LNCAP (cell line): ENCODE data around the gene USO1.

Experiments
- TF ChIP-seq, protein P1 (sequence below): fragments of 450-650 bp; IDR thresholded peaks from 2 replicates; pipeline ENCODE4 v1.5.1; 2017; ENCODE audit warnings: mild to moderate bottlenecking

USO1 gene

DNA sequence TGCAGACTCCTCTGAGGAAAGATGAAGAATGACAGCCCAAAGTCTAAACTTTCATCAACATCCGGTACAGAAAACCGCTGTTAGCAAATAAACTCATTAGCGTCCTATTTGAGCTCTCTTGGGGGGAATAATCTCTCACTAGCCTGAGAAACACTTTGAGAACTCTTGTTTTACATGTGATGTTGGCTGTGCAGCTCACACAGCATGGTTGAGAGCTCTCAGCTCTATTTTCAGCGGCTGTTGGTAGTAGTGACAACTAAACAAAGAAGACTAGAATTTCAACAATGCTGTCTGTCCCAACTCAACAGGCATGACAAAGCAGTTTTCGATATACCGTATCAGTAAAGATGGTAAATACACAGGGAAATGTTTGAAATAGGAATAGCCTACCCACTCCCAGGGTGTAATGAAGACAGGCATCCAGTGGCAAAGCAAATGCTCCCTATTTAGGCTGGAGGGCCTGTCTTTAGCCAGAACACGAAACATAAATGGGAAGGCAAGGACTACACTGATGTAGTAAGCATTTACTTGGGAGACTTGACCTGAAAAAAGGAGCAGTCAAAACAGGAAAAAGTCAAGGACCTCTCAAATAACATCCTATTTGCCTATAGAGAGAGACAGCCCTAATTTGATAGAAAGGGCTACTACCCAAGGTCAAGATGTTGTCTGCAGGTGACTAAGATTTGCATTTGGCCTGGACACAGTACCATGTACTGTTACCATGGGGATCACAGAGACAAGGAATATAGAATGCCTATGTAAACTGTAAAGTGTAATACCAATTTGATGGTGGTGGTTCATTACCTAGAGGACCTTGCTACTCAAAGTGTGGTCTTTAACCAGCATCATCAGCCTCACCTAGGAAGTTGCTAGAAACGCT, 117.5 kb downstream of the USO1 start:
- TF ChIP-seq, protein P1, sequence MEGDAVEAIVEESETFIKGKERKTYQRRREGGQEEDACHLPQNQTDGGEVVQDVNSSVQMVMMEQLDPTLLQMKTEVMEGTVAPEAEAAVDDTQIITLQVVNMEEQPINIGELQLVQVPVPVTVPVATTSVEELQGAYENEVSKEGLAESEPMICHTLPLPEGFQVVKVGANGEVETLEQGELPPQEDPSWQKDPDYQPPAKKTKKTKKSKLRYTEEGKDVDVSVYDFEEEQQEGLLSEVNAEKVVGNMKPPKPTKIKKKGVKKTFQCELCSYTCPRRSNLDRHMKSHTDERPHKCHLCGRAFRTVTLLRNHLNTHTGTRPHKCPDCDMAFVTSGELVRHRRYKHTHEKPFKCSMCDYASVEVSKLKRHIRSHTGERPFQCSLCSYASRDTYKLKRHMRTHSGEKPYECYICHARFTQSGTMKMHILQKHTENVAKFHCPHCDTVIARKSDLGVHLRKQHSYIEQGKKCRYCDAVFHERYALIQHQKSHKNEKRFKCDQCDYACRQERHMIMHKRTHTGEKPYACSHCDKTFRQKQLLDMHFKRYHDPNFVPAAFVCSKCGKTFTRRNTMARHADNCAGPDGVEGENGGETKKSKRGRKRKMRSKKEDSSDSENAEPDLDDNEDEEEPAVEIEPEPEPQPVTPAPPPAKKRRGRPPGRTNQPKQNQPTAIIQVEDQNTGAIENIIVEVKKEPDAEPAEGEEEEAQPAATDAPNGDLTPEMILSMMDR = no peak

- TF ChIP-seq, protein P1 = no peak
Observed at GRCh38 chr4:75843596-75843995, 119.2 kb downstream of the USO1 start.

DNA sequence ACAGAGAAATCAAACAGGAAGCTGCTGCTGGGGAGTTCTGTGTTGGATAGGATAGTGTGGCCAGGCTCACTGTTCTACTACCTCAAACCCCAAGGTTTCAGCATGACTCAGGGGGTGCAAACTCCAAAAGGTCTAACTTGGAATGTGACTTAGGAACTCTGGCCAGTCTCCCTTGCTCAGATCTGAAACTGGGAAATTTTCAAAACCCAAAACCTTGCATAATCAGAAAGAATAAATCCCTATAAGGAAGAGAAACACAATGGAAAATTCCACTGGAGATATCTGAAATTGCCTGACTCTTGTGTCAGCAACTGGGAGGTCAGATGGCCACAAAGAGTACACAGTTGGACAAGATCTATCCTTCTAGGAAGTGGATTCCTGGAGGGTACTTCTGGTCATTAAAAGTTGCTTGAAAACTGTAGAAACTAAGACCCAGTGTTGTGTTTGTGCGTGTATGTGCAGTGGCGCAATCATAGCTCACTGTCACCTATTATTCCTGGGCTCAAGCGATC, 119.8 kb downstream of the USO1 start:
- TF ChIP-seq, protein P1 = no peak

DNA sequence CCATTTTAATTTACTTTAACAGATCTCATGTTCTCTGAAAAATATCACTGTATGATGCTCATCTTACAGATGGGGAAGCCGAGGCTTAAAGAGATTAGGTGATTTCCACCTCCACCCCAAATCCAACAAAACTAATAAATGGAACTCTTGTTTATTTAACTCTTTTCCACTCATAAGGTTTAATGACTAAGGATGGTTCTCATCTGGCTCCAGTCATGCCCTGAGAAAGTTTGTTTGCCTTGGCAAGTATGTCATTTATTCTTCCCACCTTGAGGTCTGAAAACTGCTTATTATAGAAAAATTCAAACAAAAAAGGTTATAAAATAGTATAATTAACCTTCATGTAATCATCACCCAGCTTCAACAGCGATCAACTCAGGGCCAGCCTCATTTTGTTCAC, 121.6 kb downstream of the USO1 start:
- TF ChIP-seq, protein P1 = no peak

GRCh38 chr4:75848171-75848760, 123.9 kb downstream of the USO1 start:
- TF ChIP-seq, protein P1 = peak; percentile 68

DNA sequence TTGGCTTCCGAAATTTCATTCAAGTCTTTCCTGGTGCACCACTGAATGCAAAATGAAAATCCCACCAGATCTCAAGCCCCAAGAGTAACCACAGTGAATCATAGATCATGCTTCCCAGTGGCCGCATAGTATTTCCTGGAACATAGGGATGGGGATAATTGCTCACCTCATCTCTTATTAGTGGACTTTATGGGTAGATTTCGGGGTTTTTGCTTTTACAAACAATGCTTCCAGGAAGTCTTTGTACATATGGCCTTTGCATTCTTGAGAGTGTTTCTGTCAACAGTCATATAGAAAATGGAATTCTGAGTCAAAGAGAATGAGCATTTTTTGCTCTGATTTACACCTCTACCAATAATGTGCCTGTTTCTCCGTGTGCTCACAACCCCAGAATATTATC, 124.5 kb downstream of the USO1 start:
- TF ChIP-seq, protein P1 = no peak

- TF ChIP-seq, protein P1 = no peak
Observed at GRCh38 chr4:75849461-75849860, 125.1 kb downstream of the USO1 start.
